GM21717 (cell line): Measurements from ENCODE around the gene NLRC3.

ENCODE experiments used
- ATAC-seq: cut with Tn5 transposase; IDR thresholded peaks from one replicate; pipeline ENCODE4 v1.9.1; 2021; ENCODE audit warnings: mild to moderate bottlenecking, moderate library complexity; ENCODE audit not compliant: unreplicated experiment

Gene NLRC3

DNA sequence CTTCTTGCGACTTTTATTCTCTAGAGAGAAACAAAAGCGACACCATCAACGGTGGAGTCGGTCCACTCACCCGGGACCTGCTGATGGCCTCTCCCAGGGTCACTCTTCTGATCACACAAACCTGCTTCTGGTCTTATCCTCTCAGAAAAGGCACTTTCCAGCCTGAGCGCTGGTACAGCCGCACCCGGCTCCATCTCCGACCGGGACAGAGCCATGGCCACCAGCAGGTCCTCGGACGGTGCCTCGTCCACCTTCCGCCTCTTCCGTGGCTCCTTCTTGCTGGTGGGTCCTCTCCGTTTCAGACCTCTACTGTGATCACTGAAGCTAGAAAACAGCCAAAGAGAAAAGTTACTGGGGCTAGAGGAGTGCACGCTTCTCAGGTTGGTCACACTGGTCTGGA is 20.5 kb upstream of the NLRC3 start:
- no peak for ATAC-seq

DNA sequence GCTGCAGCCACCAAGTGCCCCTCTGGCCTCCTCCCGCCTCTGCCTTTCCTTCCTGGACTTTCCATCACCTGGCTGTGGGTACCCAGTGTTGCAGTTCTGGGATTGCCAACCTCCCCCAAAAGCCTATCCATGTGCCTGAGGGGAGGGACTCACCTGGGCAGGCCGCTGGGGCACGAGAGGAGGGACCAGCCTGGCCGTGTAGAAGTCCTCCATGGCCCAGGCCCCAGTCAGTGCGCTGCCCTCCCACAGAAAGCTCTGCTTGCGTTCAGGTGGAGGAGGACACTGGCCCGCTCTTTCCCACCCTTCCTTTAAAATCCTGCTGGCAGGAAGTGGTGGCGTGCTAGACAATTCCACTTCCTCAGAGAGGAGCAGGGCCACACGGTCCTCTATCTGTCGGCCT is 20.0 kb upstream of the NLRC3 start:
- ATAC-seq: no peak

DNA sequence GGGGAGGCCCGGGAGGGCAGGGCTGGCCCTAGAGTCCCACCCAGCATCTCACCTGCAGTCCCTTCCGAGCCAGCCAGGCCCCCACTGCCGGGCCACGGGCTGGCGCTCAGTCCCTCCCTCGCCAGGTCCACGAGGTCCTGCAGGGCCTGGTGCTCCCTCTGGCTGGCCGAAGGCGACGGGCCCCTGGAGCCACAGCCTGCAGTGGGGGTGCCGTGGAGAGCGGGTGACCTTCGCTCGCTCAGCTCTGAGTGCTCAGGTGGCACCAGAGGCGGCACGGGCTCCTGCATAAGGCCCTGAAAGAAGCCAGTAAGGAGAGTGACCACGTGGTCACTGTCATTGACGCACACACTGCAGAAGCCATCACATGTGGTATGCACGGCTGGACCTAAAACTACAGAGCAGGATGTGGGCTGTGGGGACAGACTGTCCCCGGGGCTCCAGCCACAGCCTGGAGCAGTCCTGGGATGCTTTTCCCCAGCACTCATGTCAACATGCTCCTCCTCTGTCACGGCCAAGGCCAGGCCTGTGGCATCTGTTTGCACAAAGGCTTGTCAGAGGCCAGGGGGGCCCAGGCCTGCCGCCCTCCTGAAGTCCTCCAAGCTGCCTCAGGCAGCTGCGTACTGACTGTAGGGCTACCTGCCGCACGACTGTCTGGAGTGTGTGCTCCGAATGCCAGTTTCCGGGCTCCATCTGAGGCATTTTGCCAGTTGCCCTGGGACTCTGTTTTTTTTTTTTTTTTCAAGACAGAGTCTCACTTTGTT is 19.1 kb upstream of the NLRC3 start:
- no peak for ATAC-seq

DNA sequence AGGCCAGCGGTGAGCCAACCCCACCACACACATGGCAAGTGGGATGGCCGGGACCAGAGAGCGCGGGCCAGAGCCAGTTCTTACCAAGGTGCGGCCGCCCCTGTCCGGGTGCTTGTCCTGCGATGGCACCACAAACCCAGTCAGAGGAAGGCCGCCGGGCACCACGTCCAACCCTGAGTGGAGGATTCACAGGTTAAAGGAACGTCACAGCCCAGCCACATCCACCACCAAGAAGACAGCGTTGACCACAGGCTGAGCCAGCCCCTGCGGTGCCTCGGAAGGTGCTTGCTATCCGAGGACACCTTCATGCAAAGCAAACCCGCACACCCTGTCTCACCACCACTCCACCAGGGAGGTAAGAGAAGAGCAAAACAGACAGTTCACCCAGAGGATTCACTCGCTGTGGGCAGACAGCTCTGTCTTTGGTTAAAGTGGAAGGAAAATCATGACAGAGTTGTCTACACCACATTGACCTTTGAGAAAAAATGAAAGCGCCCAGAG is 18.4 kb upstream of the NLRC3 start:
- ATAC-seq: no peak

DNA sequence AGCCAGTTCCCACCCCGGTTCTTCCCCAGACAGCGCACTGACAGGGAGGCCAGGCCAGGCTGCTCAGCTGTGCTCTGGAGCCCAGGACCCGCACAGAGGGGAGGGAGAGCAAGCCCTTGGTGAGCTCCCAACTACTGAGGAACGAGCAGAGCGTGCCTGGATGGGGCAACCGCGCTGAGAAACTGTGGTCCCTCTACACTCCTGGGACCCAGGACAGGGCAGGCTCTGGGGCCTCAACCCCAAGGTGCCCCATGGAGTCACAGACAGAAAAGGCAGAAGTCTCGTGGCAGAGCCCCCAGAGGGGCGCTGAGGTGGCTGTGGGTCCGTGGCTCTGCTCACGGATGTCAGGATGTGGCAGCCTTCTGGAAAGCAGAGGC is 17.9 kb upstream of the NLRC3 start:
- no peak for ATAC-seq

DNA sequence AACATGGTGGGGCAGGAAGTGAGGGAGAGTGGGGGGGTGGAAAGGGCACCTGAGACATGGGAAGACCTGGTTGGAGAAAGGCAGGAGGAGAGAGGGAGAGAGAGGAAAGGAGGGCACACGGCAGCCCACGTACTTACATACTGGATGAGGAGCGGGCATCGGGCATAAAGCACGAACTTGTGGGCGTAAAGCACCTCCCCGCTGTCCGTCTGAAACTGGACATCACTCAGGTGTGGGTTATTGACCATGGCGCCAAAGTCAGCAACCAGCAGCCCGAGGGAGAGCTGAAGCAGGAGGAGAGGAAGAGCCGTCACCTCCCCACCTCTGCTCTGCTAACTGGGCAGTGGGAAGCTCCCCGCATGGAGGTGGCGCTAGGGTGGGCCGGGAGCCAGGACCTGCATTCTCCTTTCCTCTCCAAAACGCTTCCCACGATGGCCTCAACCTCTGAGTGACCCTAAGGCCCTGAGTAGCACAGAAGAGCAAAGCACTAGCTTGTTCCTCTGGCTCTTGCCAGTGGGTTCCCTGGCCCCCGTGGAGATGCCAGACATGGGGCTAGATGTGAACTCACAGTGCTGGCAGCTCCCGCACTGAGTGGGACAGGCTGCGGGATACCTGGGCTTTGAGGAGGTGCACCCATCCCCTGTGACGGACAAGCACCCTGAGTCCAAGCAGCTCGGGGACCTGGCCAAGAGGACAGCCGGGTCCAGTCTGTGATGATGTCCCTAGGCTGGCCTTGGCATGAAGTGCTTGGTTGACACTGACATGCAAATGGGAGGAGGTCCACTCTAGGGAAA is 17.3 kb upstream of the NLRC3 start:
- no peak for ATAC-seq

DNA sequence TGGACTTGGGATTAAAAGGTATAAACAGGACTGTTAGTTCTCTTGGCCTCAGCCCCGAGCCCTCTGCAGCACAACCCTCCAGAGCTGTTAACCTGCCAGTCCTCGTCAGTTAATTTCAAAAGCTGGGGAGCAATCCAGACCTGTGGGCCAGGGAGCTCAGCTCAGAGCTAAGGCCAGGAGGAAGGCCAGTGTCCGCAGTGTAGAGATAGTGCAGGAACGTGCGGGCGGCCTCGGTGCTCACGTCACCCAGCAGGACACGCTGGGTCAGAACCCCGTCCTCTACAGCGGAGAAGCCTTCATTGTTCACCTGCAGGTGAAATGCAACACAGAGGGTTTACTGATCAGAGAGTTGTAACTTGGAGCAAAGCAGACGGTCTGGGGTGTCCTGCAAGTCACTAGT is 15.4 kb upstream of the NLRC3 start:
- no peak for ATAC-seq

DNA sequence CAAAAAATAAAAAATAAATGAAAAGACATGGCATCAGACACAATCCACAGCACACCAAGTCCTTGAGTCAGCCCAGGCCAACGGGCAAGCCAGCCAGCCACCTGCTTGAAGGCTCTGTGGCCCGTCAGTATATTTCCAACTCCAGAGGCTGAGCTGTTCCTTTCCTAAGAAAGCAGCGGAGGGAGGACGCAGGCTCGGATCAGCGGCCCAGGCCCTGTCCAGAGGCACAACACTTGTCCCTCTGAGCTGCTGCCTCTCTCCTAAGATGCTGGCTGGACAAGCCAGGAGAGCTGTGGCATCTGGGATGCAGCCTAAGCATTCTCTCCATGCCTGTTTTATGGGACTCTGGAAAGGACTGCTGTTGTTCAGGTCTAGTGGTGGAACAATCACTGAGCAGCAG is 14.8 kb upstream of the NLRC3 start:
- no peak for ATAC-seq

DNA sequence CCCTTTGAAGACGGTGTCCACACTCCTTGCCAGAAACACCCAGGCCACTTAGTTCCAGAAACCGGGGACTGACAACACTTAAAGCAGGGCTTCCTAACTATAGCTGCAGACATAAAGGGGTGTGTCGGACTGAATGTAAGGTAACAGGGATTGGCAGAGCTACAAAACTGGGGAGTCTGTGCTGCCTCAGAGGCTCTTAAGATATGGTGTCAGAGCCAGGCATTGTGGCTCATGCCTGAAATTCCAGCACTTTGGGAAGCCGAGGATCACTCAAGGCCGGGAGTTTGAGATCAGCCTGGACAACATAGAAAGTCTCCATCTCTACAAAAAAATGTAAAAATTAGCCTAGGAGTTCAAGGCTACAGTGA is 14.2 kb upstream of the NLRC3 start:
- ATAC-seq: no peak

DNA sequence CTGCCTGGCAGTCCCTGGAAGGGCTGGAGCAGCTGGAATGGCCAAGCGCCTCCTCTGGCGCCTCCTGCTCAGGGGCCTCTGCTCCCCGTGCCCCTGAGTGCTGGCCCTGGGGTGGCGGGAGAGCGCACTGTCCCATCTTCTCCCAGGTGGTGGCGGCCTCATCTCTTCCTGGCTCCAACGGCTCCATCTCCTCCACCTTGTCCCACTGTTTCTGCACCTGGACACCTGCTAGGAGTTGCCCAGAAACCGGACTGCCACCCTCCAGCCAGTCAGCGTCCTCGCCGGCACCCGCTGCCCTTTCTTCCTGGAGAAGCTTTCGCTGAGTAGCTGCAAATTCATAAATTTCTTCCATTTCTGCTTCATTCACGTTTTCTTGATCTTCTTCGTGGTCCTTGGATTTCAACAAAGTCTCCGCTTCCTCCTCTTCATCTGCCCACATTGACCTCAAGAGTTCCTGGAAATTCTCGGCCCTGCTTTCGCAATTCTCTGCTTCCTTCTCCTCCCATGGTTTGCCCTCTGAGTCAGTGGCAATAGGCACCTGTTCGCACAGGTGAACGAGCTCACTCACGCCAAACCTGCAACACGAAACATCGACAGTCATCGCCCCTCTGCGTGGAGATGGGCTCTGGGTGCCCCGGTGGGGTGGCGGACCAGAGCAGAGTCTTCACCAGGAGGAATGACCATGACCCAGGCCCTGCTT is 13.7 kb upstream of the NLRC3 start:
- ATAC-seq: no peak

DNA sequence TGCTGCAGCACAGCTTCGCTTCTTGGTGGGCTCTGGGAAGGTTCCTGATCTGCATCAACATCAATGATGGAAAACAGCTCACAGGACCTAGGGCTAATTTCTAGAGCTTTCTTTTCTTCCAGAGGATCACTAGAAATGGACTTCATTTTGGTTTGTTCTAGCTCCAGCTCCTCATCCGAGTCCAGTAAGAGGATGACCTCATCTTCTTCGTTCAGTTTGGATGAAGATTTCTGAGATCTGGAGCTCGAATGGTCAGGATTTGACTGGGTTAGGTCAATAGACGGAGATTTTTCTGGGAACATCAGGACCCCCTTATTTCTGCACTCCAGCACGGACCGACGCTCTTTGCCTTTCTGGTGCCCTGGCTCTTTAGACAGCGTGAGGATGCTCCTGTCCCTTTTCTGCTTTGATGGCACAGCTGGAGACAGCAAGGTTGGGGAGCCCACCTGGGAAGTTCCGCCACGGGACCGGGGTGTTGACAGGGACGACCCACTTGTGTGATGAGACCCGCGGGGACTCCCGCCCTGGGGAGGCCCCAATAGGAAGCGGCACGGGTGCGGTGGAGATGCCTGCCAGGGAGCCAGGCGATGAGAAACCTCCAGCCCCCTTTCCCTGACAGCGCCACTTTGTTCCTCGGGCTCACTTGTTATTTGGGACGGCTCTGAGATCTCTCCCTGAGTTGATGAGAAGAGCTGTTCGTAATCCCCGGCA is 12.9 kb upstream of the NLRC3 start:
- ATAC-seq: no peak

DNA sequence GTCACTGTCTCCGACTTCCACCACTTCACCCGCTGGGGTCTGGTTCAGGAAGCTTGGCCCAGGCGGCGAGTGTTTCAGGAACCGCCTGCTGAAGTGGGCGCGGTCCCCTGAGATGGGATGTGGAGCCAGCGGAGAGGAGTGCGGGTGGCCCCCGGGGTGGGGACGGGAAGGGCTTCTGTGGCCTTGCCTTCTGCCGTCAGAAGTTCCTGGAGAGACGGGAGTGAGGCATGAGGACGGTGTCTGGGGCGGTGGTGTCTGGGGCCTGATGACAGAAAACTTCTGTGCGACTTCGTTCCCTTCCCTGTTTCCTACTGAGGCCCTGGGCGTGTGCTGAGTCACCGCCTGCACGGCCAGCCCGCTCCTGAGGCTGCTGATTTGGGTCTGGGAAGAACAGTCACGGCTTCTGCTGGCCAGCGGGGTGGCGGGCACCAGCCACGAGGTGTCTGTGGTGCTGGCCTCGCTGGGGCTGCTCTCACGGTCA is 12.3 kb upstream of the NLRC3 start:
- no peak for ATAC-seq

DNA sequence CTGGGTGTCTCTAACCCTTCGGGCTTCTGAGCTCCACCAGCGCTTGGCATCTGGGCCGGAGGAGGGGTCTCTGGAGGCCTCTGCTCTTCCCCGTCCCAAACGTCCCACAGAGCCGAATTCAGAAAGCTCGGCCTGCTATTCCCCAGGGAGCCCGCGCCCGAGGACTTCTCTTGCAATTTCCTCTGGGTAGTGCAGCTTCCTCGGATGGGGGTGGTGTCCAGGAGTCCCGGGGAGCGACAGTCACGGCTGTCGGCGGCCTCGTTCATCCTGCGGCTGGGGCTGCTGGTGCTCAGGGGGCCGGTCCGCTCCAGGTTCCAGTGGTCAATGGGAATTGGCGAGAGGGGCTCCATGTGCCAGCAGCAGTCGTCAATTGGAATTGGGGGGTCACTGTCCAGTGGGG is 11.8 kb upstream of the NLRC3 start:
- no peak for ATAC-seq

DNA sequence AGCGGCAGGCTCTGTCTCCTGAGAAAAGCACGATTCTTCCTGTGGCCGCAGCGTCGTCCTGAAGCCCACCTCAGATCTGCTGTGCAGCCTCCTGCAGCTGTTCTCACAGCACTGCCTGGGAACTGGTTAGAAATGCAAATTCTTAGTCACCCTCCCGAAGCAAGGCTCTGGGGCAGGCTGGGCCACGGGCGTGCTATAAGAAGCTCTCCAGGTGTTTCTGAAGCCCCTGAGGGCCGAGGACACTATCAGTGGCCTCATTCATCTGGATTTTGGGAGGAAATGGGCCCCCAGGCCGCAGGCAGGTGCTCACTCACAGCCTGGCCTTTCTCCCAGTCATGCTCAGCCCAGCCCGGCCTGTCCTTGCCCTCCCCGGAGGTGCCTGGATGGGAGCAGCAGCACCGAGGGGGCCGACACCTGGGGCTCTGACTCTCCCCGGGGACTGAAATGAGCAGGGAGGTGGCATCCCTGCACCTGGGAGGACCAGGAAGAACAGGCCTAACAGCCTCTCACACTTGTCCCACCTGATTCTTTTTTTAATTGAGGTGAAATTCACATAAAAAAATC is 10.4 kb upstream of the NLRC3 start:
- ATAC-seq: peak; percentile 69

DNA sequence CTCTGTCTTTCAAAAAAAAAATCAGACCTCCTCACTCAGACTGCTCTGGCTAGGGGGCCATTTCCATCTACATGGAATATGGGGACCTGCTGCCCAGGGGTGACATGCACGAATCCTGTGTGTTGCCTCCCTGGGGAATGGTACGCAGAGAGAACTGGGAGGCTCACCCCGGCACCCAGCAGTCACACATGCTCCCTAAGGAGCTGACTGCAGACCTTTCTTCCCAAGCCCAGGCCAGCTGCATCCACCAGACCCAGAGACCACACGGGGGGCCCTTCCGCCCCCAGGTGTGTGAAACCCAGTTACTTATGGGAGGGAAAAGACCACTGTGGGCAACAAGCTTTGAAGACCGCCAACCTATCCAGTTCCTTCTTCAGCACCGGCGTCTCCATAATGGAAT is 7.2 kb upstream of the NLRC3 start:
- ATAC-seq: no peak

DNA sequence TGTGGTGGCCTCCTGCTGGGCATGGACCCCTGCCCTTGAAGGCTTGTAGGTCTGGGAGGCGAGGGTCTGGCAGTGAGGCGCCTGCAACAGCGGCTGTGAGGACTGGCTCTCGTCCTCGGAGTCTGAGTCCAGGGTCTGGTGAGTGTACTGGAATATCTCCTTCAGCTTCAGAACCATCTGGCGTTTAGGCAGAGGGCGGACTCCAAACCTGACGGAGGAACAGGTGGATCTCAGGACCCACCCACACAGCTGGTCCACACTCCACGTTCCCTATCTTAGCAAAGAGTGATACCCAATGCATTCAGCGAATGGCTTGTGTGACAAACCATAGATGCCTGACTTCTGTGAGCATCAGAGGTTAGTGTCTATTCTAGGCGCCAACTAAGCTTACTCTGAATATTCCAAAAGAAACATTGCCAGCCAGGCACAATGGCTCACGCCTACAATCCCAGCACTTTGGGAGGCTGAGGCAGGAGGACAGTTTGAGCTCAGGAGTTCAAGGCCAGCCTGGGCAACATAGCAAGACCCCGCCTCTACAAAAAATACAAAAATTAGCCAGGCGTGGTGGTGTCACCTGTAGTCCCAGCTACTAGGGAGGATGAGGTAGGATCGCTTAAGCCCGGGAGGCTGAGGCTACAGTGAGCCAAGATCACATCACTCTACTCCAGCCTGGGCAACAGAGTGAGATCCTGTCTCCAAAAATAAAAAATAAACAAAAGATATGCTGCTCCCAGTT is 6.3 kb upstream of the NLRC3 start:
- ATAC-seq: no peak

DNA sequence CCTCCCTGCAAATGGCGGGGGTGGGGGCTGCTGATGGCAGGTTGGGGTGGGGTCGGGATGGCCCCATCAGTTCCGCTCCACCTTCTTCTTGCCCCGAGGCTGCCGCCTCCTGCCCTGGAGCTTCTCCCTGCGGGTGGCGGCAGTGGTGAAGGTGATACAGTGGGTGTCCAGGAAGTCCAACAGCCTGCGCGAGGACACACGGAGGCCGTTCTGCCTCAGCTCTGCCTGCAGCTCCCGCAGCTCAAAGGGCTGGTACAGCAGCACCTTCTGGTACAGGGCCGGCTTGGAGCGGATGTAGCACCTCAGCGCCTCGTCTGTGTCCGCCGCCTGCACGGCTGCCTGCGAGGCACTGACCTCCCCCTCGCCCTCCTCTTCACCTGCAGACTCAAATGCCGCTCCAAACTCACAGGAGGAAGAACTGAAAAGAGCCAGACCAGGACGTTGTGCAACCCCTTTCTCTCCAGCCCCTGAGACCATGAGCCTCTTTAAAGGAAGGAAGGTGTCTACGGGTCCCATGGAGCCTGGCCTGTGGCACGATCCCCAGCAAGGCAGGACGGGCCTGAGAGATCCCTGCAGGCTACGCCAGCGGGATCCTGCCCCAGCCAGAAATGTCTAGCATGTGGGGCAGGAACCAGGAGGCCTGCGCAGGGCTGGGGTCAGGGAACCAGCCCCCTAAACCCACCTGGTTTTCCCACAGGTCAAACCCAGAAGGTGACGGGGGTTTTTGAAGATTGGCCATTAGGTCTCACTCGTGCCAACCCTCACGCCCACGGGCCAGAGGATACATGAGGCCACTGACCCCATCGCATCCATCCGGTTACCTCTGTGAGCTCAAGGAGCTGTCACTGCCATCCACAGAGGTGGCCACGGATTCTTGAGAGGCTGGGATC is 5.3 kb upstream of the NLRC3 start:
- no peak for ATAC-seq

DNA sequence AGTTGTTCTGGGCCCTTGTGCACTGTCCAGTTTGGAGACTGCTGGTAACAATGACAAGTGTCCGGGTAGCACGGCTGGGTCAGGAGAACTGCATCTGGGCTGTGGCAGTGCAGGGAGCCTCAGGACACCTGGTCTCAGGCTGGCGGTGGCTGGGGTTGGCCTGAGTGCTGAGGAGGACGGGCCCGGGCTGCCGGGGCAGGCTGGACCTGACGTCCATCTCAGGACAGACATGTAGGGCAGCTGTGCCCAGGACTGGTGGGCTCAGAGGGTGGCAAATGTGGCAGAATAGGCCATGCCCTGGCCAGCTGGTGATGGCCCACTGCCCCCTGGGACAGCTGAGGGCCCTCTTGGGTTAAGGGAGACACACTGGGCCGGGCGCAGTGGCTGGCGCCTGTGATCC is 4.2 kb upstream of the NLRC3 start:
- ATAC-seq: no peak

DNA sequence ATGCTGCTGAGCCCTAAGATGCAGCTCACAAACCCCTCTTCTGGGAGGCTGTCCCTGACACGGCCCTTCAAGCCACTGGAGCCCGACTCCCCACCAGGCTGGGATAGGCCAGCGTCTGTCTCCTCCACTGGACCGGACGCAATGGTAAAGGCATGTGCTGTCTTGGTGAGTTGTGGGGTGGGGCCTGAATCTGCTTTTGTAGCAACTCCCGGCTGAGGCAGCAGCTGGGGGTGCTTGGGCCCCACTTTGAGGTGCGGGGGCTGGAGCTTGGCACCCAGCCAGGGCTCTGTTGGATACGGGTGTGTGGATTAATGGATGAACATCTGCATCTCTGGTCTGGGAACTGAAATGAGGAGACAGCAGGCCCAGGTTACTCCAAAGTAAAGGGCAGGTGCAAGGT is 3.5 kb upstream of the NLRC3 start:
- ATAC-seq: no peak
